ENCODE measurements around the gene PEX19.

- TF ChIP-seq CTCF (IDR thresholded peaks at IDR 0.05) (no peak), POLR2A (IDR thresholded peaks at IDR 0.05) (no peak), EP300 (IDR thresholded peaks at IDR 0.05) (no peak)
Measured at GRCh38 chr1:160255781-160256300, 29.1 kb downstream of the PEX19 start.

Measured in sigmoid colon (tissue), 4 donors.